ENCODE data around the gene TP63.

- TF ChIP-seq RAD21 (IDR thresholded peaks at IDR 0.05; ENCODE audit: low read depth) (no peak), REST (IDR thresholded peaks at IDR 0.05; ENCODE audit: low read depth) (no peak), FOXM1 (IDR thresholded peaks at IDR 0.05; ENCODE audit: borderline replicate concordance, low read depth) (no peak), EP300 (IDR thresholded peaks at IDR 0.05; ENCODE audit: borderline replicate concordance) (no peak), TAF1 (IDR thresholded peaks at IDR 0.05; ENCODE audit: low read depth) (no peak), USF1 (IDR thresholded peaks at IDR 0.05) (no peak), TEAD4 (IDR thresholded peaks at IDR 0.05) (no peak)
These were observed 271.3 kb downstream of the TP63 start for GRCh38 chr3:189902230-189903186.
